HG03521 (cell line): ENCODE measurements around the gene WFDC5.

Source experiments
- ATAC-seq: cut with Tn5 transposase; IDR thresholded peaks from one replicate; pipeline ENCODE4 v1.9.1; 2021; ENCODE audit warnings: mild to moderate bottlenecking, moderate library complexity; ENCODE audit not compliant: unreplicated experiment

WFDC5 gene

DNA sequence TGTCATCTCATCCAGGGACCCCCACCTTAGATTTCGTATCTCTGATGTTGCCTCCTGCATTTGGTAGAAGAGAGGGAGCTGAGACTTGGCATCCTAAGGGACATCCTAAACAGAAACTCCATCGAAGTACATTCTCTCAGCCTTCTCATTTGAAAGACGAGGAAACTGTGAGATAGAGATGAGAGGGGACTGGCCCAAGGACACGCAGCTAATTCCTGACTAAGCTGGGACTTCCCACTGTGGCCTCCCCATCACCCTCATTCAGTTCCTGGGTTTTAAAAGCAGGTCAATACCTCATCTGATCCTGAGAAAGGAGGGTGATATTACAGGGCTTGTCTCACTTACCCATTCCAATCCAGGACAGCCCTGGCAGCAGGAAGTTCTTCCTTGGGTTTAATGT is 855 bp upstream of the WFDC5 start:
- no peak for ATAC-seq

DNA sequence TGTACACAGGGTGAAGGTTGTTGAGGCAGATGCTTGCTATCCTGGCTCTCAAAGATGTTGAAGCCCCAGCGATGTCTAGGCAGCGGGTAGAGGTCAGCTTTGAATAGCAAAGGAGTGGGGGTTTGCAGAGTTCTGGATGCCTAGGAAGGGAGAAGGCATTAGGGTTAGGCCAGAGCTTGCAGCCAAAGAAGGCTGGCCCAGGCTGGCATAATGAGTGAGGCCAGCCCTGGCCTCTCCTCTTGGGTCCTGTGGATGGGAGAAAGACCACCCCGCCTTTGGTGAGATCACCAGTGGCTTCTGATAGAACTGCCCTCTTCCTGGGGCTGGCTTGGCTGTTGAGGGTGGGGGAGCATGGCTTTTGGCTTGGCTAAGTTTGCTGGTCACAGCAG is 406 bp upstream of the WFDC5 start:
- ATAC-seq: no peak

DNA sequence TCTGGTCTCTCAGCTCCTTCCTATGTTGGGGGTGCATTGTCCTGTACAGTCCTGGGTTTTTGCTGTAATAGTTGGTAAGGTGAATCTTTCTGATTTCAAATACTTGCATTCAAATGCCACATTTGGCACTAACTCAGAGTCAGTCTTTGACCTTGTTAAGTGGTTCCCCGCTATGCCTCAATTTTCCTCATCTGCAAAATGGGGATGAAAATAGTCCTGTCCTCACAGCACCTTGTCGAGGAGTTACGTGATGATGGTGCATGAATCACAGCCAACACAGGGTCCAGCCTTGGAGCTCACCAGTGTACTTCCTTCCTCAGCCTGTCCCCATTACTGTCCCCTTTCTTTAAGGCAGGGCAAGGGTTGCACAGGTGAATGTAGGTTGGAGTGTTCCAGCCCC is 1.1 kb downstream of the WFDC5 start:
- no peak for ATAC-seq

DNA sequence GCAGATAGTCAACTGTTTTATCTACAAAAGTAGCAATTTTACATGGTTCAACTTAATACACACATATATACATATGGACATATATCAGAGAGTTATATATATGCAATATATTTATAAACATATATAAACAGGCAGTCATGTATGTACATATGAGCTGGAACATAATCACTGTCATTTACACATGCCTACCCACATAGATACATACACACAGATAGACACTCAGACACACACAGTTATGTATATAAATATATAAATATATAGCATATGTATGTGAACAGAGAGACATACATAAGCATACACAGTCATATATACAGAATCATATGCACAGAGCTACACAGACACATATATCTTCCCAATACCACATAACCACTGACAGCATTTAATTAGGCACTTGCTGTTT is 2.2 kb downstream of the WFDC5 start:
- no peak for ATAC-seq

DNA sequence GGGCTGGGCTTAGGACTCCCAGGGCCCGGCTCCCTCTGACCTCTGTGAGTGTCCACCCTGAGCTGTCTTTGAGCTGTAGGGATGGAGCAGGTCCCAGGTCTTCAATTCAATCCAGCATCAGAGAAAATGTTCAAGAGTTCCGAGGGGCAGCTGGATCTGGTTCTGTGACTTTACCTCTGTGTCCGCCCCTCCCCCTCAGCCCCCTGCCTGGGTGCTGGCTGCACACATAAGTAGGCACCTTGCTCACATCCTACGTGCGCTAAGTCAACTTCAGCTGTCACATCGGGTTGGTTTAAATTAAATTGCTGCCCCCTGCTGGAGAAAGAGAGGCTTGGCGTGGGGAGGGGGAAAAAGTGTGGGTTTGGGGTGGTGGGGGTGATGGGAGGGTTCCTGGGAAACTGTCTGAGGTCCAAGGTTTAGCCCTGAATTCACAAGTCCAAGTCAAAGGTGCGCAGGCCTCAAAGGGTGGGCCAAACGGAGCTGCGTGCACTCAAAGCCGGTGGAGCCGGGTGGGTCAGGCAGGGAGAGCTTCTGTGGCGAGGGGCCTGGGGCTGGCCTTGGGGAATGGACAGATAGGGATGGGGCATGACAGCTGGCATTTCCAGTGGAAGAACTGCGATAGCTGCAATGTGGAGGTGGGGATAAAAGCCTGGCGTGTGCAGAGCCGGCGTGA is 3.0 kb downstream of the WFDC5 start:
- ATAC-seq: no peak

DNA sequence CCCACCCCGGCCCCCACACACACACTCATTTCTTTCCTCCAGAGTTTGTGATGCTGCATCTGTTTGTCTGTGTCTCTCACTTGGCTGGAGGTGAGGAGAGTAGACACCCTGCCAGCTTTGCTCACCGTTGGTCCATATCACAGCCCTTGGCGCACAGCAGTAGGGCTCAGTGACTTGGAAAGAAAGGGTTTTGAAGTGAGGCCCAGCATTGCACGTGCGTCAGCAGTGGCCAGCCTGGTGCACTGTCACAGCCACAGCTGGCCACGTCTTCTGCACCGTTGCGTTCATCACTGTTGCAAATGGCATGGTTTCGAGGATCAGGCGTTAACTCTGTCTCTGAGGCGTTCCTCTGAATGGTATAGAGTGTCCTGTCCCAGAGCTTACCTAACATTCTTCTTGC is 3.7 kb downstream of the WFDC5 start:
- no peak for ATAC-seq

DNA sequence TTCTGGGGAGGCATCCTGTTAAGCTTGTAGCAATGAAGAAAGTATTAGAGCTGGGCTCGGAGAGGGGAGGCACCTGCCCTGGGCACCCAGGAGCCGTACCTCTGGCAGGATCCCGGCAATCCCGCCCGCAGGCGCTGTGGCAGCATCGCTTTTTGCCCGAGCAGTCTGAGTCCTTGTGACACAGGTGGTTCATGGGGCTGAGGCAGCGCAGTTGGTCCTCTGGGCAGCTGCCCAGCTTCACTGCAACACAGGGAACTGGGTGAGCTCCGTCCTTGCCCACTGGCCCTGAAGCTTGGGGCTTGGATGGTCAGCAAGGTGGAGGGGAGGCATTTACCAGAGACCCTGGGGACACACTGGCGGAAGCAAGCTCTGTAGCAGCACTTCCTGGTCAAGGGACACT is 4.7 kb downstream of the WFDC5 start:
- ATAC-seq: no peak

DNA sequence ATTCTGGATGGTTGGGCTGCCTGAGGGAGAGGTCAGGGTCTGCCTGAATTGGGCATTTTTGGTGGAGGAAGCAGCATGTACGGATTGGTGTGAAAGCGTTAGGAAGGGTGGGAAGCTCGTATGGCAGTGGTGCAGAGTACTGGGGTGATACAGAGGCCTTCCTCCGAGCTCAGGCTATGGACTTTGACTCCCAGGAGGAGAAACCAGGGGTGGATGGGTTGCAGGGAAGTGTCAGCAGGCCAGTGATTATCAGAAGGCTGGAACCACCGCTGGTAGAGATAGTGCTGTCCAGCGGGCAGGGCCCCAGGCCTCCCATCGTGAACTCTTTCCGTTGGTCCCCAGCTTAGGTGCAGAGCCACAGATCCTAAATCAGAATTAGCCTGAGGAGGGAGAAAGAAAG is 5.3 kb downstream of the WFDC5 start:
- no peak for ATAC-seq

DNA sequence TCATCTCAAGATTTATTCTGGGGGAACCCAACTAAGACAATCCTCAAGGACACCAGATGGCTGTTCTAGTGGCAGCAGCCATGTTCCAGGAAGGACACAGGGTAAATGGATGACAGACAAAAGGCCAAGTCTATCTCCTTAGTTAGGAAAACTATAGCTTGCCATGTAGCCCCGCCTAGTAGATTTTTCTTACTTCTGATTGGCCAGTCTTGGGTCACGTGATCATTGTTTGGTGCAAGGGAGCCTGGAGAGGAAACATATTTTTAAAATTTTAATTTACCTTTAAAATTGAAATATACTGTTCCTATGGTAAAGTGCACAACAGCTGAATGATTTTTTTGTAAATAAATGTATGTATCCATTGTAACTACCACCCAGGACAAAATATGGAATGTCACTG is 9.7 kb downstream of the WFDC5 start:
- ATAC-seq: no peak

DNA sequence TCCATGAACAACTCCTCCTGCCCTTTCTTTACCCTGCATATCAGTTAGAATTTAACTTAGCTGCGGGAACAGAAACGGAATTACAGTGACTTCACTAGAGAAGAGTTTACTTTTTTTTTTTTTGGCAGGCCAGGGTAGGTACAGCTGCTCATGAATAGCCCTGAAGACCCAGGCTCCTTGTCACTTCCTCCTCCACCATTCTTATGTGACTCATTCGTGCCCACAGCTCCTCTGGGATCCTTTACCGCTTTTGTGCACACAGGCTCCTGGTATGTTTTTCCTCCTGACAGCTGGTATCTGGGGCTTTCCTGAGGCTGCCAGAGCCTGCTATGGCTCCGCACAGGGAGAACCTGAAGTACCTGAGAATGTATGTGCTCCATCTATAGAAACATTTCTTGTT is 10.2 kb downstream of the WFDC5 start:
- no peak for ATAC-seq

DNA sequence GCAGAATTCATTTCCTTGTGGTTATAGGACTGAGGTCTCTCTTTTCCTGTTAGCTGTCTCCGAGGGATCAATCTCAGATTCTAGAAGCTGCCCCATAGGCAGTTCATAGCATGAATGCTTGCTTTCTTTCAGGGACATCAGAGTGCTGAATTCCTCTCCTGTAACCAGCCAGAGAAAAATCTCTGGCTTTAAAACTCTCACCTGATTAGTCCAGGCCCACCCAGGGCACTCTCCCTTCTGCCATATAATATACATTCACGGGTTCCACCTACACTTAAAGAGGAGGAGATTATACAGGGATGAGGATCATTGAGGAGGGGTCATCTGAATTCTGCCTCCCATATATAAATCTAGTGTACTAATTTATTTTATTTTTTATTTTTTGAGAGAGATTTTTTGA is 11.9 kb downstream of the WFDC5 start:
- ATAC-seq: no peak

DNA sequence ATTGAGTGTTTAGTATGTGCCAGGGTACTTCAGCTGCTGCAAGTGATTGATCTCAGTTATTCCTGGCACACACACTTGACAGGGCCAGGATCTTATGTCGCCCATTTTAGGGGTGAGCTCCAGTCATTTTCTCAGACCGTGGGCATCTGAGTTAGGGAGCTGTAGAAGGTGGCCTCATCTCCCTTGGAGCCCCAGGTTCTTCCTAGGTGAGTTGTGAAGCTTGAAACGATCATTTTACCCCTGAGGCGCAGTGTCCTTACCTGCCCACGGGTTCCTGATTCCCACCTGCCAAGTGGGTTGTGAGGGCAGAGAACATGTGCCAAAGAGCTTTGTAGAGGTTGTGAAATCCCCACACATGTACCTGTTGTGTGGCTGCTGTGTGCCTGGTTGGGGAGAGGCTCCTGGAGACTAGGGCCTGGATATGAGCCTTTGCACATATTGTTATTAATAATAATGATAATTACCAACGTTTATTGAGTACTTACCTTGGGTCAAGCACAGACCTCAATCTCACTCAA is 13.6 kb downstream of the WFDC5 start:
- ATAC-seq: no peak

DNA sequence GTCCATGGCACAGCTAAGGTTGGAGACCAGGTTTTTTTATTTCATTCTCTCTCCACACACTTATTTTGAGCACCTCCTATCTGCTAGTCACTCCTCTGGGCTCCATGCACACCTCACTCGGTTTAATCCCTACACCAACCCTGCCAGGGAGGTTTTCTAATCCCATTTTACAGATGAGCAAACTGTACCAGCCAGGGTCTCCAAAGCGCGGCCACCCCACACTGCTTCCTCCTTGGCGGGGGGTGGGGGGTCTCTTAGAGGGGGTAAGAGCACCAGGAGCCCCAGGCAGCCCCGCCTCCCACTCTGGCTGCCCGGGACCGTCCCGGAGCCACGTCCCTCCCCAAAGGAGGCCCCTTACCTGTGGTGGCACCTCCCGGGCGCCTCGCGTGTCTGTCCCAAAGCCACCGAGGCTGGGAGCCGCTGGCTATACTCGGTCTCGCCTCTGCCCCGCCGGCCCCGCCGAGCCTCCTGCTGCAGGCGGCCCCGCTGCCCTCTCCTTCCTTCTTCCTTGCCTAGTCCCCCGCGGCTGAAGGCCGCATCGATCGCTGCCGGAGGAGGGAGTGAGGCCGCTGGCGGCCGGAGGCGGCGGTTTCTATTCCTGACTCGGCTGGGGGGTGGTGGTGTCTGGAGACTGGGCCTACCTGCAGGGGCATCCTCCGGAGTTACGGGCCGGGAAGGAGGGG is 14.3 kb downstream of the WFDC5 start, which contains the start of gene KCNS1:
Gene KCNS1, minus strand, starts transcription at position 565 of the 683 bp plus-strand sequence. CDS start 1,891 bp downstream, outside the sequence.
- no peak for ATAC-seq

DNA sequence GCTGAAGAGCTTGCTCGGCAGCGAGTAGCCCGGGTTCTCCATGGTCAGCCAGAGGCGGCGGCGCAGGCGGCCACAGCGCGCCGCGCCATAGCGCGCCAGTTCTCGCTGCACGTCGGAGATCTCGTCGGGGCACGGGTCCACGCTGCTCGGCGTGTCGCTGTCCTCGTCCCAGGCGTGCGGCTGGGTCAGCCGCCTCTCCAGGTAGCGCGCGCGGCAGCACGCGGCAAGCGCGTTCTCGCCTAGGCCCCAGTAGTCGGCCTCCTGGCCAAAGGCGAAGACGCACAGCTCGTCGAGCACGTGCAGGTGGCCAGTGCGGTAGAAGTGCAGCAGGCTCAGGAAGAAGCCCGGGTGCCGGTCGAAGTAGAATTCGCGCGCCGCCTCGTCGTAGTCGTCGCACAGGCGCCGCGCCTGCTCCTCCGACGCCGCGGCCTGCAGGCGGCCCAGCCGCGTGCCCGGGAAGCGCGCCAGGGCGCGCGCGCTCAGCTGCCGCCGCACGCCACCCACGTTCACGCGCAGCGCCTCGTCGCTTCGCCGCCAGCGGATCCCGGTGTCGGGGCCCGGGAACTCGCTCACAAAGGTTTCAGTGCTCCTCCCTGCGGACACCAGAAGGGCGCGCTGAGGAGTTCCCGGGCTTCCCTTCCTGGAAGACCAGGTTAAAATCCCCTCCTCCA is 16.7 kb downstream of the WFDC5 start:
- no peak for ATAC-seq

DNA sequence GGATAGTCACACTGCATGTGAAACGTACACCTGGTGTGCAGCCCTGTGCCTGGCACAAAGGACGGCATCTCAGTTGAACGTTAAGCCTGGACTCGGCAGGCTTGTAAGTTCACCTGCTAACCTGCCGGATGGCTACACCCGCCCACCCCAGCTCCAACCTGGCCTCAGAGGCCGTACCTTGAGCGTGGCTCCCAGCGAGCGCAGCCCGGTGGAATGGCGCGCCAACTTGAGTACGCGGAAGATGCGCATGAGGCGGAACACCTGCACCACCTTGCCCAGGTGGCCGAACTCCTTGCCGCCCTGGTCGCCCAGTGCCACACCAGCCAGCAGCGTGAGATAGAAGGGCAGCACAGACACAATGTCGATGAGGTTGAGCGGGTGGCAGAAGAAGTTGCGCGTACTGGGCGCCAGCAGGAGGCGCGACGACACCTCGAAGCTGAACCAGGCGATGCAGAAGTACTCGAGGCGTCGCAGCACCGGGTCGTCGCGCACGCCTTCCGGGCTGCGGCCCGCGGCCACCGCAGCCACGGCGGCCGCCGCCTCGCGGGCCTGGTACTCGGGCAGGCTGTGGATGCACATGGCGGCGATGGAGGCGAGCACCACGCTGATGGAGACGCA is 17.4 kb downstream of the WFDC5 start:
- ATAC-seq: no peak

DNA sequence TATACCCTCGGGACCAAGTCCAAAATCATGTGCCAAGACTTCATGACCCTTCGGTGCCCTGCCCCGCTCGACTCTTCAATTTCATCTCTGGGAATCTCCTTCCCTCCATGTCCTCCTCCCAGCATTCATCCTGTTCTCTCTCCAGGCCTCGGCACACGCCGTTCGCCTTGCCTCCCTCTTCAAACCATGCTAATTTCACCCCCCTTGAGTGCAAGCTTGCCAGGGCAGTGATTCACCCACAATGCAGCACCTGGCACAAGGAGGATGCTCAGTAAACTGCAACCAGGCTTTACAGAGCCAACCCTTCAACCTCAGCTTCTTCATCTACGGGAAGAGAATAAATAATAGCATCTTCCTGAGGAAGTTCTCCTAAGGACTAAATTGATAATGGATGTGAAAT is 18.2 kb downstream of the WFDC5 start:
- no peak for ATAC-seq

DNA sequence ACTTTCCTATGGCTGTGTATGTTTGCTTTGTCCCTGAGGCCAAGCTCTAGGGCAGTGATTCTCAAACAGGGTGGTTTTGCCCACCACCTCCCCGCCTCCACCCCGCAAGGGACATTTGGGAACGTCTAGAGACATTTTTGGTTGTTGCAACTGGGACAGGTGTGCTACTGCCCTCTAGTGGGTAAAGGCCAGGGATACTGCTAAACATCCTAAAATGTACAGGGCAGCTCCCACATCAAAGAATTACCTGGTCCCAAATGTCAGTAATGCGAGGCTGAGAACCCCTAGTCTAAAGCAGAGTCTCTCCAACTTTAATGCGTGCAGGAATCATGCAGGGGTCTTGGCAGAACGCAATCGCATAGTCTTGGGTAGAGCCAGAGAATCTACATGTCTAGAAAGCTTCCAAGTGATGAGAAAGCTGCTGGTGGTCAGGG is 19.2 kb downstream of the WFDC5 start:
- no peak for ATAC-seq

DNA sequence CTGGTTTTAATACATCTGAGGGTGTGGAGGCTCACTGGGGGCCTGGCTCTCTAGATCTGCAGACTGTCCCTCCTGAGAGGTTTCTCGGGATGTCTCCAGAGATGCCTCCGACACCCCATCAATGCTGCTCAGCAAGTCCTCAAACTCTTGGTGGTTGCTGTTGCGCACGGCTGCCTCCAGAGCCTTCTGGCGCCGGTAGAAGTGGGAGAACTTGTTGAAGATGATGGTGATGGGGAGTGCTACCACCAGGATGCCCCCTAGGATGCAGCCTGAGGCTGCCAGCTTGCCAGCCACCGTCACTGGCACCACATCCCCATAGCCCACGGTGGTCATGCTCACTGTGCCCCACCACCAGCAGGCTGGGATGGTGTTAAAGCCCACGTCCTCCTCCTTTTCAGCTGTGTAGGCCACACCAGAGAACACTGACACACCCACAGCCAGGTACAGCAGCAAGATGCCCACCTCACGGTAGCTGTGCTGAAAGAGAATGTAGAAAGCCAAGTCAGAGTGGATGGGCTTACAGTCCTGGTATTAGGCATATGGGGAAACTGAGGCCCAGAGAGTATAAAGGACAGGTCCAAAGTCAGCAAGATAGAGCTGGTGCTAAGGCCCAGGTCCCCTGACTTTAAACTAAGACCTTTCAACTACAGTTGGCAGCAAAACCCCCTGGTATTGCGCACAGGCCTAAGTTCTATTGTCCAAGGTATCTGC is 20.0 kb downstream of the WFDC5 start:
- ATAC-seq: no peak

DNA sequence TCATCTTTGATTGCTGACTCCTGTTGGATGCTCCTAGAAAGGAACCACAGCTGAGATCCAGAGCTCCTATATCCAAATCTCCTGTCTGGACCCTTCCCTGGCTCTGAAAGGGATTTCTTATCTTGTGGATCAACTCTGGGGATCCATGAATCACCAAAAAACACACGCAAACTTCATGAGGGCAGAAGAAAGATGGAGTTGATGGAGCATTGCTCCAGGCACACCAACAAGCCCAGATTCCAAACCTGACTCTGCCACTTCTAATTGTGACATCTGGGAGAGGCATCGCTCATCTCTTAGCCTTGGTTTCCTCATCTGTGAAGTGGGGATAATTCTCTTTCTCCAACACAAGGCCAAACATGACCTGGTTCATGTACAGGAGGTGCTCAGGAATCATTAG is 20.8 kb downstream of the WFDC5 start:
- ATAC-seq: no peak

DNA sequence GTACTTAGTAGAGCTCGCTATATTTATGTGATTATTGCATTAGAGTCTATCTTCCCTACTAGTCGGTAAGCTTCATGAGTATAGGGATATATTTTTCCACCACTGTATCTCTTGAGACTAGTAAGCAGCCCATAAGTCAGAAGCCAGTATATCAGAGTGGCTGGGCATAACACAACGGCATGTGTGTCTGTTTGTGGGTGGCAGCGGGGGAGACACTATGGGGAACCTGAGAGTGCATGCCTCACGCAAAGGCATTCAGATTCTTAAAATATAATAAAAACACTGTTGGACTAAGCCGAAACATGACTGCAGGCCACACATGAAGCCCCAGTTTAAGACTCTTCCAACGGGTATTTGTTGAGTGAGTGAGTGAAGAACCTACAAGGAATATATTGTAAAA is 22.1 kb downstream of the WFDC5 start:
- ATAC-seq: no peak

DNA sequence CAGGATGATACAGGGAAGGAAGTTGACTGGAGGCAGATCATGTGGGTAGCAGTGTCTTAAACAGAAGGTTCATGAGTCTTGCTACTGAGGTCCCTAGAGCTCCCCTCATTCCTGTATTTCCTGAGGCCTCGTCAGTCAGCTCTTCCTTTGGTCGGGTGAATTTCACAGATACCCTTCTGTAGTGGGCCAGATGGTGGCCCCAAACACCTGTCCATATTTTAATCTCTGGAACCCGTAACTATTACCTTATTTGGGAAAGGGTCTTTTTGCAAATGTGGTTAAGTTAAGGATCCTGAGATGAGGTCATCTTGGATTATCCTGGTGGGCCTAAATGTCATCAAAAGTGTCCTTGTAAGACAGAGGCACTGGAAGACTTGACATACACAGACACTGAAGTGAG is 23.6 kb downstream of the WFDC5 start:
- ATAC-seq: no peak
